Putamen (tissue), 1 donor: ENCODE data around the gene RFLNA.

Experiments used
- DNase-seq: peaks from one replicate; pipeline ENCODE4 v3.0.0-alpha.2; 2016; ENCODE audit warnings: low spot score

Gene RFLNA, protein sequence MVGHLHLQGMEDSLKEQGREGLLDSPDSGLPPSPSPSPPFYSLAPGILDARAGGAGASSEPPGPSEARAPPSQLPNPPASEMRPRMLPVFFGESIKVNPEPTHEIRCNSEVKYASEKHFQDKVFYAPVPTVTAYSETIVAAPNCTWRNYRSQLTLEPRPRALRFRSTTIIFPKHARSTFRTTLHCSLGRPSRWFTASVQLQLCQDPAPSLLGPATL

GRCh38 chr12:124294780-124295341 lies at the start of gene RFLNA:
Gene RFLNA, plus strand, starts transcription at chr12:124295093. Its CDS starts 337 bp downstream, at chr12:124295430.
- DNase-seq: no peak

DNA sequence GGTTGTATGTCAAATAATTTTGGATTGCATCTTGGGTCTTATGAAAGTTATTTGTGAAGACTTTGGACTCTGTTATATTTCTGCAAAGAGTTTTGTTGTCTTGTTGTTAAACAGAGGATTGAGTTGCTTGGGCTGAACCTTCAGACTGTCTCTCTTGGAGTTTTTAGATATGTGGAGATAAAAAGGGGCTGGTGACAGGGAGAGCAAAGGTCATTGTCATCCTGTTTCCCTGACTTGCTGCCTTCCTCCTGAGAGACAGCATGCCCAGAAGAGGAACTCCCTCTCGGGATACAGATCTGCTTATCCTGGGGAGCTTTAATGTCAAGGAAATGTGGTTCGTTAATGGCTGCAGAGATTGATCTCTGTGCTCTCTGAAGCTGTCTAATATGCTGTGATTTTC lies 47.6 kb upstream of the RFLNA start:
- DNase-seq: no peak

DNA sequence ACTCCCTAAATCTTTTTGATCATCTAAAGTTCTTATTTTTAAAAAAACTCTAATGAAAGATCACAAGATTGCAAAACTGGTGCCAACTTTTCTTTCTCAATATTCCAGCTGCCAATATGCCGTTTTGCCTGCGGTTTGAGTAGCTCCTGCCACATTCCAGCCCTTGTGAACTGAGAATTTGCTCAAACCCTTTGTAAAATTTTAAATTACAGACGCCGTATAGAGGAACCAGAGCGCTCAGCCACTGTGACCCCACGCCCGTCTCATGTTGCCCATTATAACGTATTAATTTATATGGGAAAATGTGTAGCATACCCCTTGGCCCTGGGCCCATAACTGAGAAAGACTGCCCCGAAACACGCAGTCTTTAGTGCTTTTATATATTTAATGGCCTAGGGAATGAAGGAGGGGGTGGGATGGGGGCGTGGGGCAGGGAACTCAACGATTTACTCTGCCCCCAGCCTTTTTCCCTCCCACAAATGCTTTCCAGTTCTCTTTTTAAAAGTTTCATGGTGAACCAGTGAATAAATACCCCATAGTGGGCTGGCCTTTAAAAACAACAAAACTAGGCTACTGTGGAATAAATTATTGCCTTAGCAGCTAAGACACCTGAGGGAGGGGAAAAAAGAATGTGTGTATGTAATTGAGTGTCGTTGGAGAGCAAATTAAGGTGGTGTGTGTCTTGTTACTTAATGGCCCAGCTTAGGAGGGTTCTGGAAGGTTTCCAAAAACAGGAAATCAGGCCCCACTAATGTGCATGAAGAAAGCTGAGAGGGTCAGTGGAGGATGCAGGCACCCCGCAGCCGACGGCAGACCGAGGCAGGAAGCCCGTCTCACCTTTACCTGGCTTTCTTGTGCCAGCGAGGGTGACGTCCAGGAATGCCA lies 45.7 kb upstream of the RFLNA start:
- no peak for DNase-seq

- no peak for DNase-seq
These were observed 43.7 kb upstream of the RFLNA start for GRCh38 chr12:124251186-124251585.

DNA sequence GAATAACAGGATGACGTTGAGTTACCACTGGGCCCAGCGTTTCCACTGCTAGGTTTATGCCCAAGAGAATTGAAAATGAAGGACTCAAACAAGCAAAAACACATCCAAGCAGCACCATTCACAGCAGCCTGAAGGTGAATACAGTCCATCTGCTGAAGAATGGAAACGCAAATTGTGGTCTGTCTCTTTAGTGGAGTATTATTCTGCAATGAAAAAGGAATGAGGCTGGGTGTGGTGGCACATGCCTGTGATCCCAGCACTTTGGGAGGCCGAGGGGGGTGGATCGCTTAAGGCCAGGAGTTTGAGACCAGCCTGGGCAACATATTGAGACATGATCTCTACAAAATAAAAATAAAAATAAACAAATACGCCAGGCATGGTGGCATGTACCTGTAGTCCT lies 41.9 kb upstream of the RFLNA start:
- no peak for DNase-seq

- no peak for DNase-seq
These were observed 40.8 kb upstream of the RFLNA start for GRCh38 chr12:124254126-124254525.

- no peak for DNase-seq
These were observed 35.5 kb upstream of the RFLNA start for GRCh38 chr12:124259154-124260066.

- no peak for DNase-seq
These were observed 33.0 kb upstream of the RFLNA start for GRCh38 chr12:124261885-124262284.

GRCh38 chr12:124264089-124264795 lies 30.7 kb upstream of the RFLNA start:
- no peak for DNase-seq

GRCh38 chr12:124264879-124265278 lies 30.0 kb upstream of the RFLNA start:
- DNase-seq: no peak

- DNase-seq: no peak
These were observed 27.6 kb upstream of the RFLNA start for GRCh38 chr12:124267205-124267778.

DNA sequence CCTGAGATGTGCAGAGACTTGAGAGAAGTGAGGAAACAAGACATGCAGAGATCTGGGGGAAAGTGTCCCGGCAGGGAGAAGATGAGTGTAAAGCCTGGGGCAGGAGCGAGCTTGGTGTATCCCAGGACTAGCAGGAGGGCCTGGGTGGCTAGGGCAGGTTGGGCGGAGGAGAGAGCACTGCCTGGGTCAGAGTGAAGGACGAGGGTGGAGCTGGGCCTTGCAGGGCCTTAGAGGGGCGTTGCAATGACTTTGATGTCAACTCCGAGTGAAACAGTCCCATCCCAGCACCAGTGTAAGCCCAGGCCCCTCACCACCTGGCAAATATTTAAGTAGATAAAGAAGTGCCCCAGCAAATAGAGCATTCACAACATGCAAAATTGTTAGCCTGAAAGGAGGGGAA lies 24.2 kb upstream of the RFLNA start:
- no peak for DNase-seq

GRCh38 chr12:124273630-124274029 lies 21.3 kb upstream of the RFLNA start:
- no peak for DNase-seq

DNA sequence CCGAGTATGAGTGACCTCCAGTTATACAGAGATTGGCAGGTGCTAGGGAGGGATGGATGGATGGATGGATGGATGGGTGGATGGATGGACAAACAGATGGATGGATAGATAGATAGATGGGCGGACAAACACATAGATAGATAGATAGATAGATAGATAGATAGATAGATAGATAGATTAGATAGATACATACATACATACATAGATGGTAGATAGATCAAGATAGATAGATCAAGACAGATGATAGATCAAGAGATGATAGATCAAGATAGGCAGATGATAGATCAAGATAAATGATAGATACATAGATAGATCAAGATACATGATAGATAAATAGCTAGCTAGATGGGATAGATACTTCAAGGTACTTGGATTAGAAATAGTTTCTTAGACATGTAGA lies 18.6 kb upstream of the RFLNA start:
- DNase-seq: no peak

DNA sequence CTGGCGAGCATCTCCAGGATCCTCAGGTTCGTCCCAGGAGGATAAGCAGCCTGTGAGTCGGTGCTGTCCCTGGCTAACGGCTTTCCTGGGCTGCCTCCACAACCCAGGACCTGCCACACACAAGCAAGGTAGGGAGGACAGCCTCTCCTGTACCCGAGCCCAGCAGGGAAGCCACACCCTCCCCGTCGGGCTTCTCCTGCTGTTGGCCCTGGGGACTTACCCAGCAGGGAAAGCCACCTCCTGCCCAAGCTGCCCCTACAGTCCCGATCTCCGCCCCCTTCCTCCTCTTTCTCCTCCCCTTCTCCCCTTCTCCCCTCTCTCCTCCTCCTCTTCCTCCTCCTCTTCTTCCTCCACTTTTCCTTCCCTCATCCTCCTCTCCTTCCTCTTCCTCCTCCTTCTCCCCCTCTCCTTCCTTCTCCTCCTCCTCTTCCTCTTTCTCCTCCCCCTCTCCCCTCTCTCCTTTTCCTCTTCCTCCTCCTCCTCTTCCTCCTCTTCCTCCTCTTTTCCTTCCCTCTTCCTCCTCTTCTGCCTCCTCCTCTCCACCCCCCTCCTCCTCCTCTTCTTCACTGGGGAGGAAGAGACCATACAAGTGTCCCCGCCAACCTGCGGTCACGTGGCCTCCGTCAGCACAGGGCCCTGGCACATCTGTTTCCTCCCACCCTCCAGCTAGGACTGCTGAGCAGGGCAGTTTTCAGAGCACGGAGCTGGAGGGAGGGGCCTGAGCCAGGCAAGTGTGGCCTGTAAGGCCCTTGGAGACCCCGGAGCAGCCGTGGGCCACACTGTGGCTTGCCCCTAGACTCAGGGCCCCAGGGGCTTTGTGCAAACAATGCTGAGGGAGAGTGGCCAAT lies 17.3 kb upstream of the RFLNA start:
- DNase-seq: no peak

DNA sequence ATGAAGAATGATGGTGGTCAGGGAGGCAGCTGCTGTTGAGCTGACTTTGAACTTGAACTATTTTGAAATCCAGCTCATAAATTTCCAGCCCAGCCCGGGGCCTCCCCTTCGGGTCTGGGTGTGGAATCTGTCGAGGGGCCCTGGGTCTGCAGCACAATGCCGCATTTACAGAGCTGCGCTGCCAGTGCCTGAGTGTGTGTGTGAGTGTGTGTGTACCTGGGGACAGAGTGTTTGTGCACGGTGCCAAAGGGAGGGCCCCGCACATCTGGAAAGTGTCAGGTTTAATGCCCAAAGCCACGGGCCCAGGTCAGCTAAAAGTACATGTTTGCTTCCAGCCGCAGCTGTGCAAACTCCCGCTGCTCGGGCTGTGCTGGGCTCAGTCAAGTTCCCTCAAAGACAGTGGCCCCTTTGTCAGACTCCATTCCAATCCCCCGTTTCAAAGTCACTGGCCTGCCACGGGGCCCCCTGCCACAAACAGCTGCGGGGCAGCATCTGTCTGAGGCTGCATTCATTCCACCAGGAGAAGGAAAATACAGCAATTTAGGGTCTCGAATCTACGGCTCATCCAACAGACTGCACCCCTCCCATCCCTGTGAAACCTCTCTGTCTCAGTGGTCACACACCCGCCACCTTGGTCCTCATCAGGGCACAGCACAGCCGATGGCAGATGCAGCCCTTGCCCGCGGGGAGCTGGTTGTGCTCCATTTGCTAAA lies 16.3 kb upstream of the RFLNA start:
- peak; percentile 53 for DNase-seq

DNA sequence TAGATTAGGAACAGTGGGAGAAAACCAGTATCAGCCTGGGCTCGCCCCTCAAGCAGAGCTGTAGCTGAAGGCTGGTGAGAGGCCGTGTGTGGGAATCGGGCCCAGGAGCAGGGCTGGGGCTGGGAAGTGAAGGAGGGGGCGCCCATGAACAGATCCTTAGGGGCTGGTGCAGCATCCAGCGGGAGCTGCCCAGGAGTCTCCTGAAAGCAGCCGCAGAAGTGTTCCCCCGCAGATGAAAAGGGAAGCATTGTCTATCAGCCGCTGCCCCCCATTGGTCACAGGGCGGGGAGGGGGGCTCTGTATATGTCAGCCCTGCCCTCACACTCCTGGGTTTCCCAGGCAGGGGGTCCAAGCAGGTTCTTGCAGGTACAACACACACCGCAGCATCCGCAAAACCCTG lies 15.6 kb upstream of the RFLNA start:
- DNase-seq: no peak

- no peak for DNase-seq
These were observed 15.0 kb upstream of the RFLNA start for GRCh38 chr12:124279846-124280360.

DNA sequence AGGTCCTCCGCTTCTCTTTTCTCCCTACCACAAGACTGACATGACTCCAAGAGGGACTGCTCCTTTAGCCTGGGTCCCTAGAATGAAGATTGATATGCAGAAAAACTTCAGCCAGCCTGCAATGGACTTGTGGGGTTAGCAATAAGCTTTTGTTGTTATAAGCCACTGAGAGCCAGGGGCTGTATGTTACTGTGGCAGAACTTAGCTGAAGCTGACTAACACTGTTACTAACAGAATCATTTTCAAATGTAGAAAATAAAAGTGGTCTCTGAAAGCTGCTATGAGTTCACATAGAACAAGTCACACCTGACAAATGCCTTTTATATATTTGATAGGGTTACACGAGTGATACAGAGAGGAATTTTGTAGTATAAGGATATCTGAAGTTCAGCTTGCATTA lies 13.6 kb upstream of the RFLNA start:
- DNase-seq: no peak
